ENCODE data around the gene YEATS2. TPM values are rescaled to one million over a fixed set of nuclear protein-coding genes. Genes with fewer than 3 reads are reported as not detected.

The YEATS2 gene
- polyA plus RNA-seq, 1 donor from 2014 or later = 46.2 TPM

Other genes with a start within 250 kb of the YEATS2 start
- gene KLHL6, start 142.1 kb upstream of the YEATS2 start, polyA plus RNA-seq = not detected in 2 replicates
- 86.1 and 92.1 TPM in 2 replicates for gene KLHL24, start 62.2 kb upstream of the YEATS2 start, polyA plus RNA-seq
- gene MAP6D1, start 127.8 kb downstream of the YEATS2 start, polyA plus RNA-seq = 2.8 and 3.1 TPM in 2 replicates
- gene PARL, start 187.1 kb downstream of the YEATS2 start, polyA plus RNA-seq = 59.2 and 67.9 TPM in 2 replicates